H4 (cell line): Measurements from ENCODE around the gene SNAP47. TPM values are rescaled to one million over a fixed set of nuclear protein-coding genes. Genes with fewer than 3 reads are reported as not detected.
A peak's percentile ranks its signal among the peaks of the same experiment; 100 is the strongest.

ENCODE experiments used
- DNase-seq: peaks from one replicate; pipeline ENCODE4 v3.0.0-alpha.2; 2015; ENCODE audit warnings: low spot score
- total RNA-seq: library from RNA; depleted of rRNA; stranded (reverse); fragments of >200 nt; shearing (Covaris generic); gene quantifications from 2 replicates; pipeline ENCODE4 v1.2.3, GENCODE V29; 2014

Gene SNAP47
- total RNA-seq, 1 experiment from 2014 or later, result 61.6 TPM

GRCh38 chr1:227781314-227781930, 46.2 kb downstream of the SNAP47 start:
- DNase-seq, result no peak

- no peak for DNase-seq
Measured at GRCh38 chr1:227782226-227782625, 47.0 kb downstream of the SNAP47 start.

GRCh38 chr1:227785094-227785804, 50.0 kb downstream of the SNAP47 start:
- no peak for DNase-seq

- no peak for DNase-seq
Measured at GRCh38 chr1:227785805-227786671, 50.8 kb downstream of the SNAP47 start.

GRCh38 chr1:227786673-227787512, 51.7 kb downstream of the SNAP47 start:
- DNase-seq, result no peak

- DNase-seq, result peak; percentile 77
Measured at GRCh38 chr1:227787513-227788270, 52.5 kb downstream of the SNAP47 start.

GRCh38 chr1:227788271-227789083, 53.2 kb downstream of the SNAP47 start:
- peak; percentile 23 for DNase-seq

- peak; percentile 5 for DNase-seq
Measured at GRCh38 chr1:227789084-227790033, 54.1 kb downstream of the SNAP47 start.

GRCh38 chr1:227790034-227790400, 54.8 kb downstream of the SNAP47 start:
- no peak for DNase-seq

GRCh38 chr1:227790868-227791267, 55.6 kb downstream of the SNAP47 start:
- DNase-seq, result no peak

- no peak for DNase-seq
Measured at GRCh38 chr1:227791425-227792143, 56.3 kb downstream of the SNAP47 start.

GRCh38 chr1:227792216-227793078, 57.2 kb downstream of the SNAP47 start:
- peak; percentile 3 for DNase-seq

- peak; percentile 2 for DNase-seq
Measured at GRCh38 chr1:227793079-227793947, 58.1 kb downstream of the SNAP47 start.

GRCh38 chr1:227793948-227794816, 58.9 kb downstream of the SNAP47 start:
- DNase-seq, result peak; percentile 87

GRCh38 chr1:227794817-227795192, 59.6 kb downstream of the SNAP47 start:
- DNase-seq, result no peak
